Measurements from ENCODE around the gene OR5I1. TPM values are rescaled to one million over a fixed set of nuclear protein-coding genes. Genes with fewer than 3 reads are reported as not detected.
"Not testable (repeated sequence)": the region's sequence is repeated elsewhere in the genome, so short reads cannot be mapped to it uniquely, and the experiment has no call there.

Gene OR5I1
- total and polyA plus RNA-seq, 8 donors: not detected

- no peak overlapping the region for H3K4me3 ChIP-seq
- no peak overlapping the region for H3K27ac ChIP-seq
- peaks cover 0 to 4% (median 0%) of the 10 kb centered on the region in 4 donors for H3K27me3 ChIP-seq
- DNase-seq (no peak), ATAC-seq (no peak), FAIRE-seq (no peak)
- no peaks in the 10 kb centered on the region for H3K9me3 ChIP-seq
- no peaks in the 10 kb centered on the region for H3K36me3 ChIP-seq
- intact Hi-C loops (cut with DNase I): no loop called here
- TF ChIP-seq, protein P1, sequence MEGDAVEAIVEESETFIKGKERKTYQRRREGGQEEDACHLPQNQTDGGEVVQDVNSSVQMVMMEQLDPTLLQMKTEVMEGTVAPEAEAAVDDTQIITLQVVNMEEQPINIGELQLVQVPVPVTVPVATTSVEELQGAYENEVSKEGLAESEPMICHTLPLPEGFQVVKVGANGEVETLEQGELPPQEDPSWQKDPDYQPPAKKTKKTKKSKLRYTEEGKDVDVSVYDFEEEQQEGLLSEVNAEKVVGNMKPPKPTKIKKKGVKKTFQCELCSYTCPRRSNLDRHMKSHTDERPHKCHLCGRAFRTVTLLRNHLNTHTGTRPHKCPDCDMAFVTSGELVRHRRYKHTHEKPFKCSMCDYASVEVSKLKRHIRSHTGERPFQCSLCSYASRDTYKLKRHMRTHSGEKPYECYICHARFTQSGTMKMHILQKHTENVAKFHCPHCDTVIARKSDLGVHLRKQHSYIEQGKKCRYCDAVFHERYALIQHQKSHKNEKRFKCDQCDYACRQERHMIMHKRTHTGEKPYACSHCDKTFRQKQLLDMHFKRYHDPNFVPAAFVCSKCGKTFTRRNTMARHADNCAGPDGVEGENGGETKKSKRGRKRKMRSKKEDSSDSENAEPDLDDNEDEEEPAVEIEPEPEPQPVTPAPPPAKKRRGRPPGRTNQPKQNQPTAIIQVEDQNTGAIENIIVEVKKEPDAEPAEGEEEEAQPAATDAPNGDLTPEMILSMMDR (IDR thresholded peaks at IDR 0.05): no peak
- WGBS, 2 donors: 23 to 24% methylated on average over 2 of the region's 2 CpGs
- H3K4me1 ChIP-seq: no peaks in the 10 kb centered on the region
These were observed 33.9 kb downstream of the OR5I1 start for GRCh38 chr11:55902308-55902707.

- Histone ChIP-seq H3K27me3 (no peaks in the 10 kb centered on the region), H3K9me3 (no peaks in the 10 kb centered on the region), H3K4me3 (no peak overlapping the region), H3K27ac (no peak overlapping the region), H3K36me3 (no peaks in the 10 kb centered on the region), H3K4me1 (no peaks in the 10 kb centered on the region)
- 44 to 46% methylated on average over 8 of the region's 8 CpGs for WGBS, 2 donors
- no peak for ATAC-seq
- no peak for DNase-seq
- FAIRE-seq: no peak
- TF ChIP-seq, protein P1 (IDR thresholded peaks at IDR 0.05): no peak
- intact Hi-C loops (cut with DNase I): no loop called here
These were observed 41.0 kb downstream of the OR5I1 start for GRCh38 chr11:55895216-55895615.

GRCh38 chr11:55885481-55885880, 50.7 kb downstream of the OR5I1 start:
- WGBS, 2 donors: 69 to 79% methylated on average over 9 of the region's 9 CpGs
- intact Hi-C loops (cut with DNase I); FAIRE-seq: not testable (repeated sequence)

More at GRCh38 chr11:55885481-55885880, 50.7 kb downstream of the OR5I1 start:
- not testable (repeated sequence) for H3K36me3 ChIP-seq, ATAC-seq, H3K4me1 ChIP-seq, DNase-seq, H3K27ac ChIP-seq, H3K9me3 ChIP-seq, H3K27me3 ChIP-seq, H3K4me3 ChIP-seq

Other genes with a start within 250 kb of the OR5I1 start
- not detected for gene OR5D13, start 163.0 kb downstream of the OR5I1 start, total RNA-seq
- not detected for gene OR5D13, start 163.0 kb downstream of the OR5I1 start, polyA plus RNA-seq
- gene OR5D14, start 140.8 kb downstream of the OR5I1 start, total RNA-seq: not detected
- not detected for gene OR5D14, start 140.8 kb downstream of the OR5I1 start, polyA plus RNA-seq
- not detected for gene OR5L1, start 125.0 kb downstream of the OR5I1 start, total RNA-seq
- not detected for gene OR5L1, start 125.0 kb downstream of the OR5I1 start, polyA plus RNA-seq
- not detected for gene OR5D18, start 116.8 kb downstream of the OR5I1 start, total RNA-seq
- not detected for gene OR5D18, start 116.8 kb downstream of the OR5I1 start, polyA plus RNA-seq
- gene OR5L2, start 109.2 kb downstream of the OR5I1 start, total RNA-seq: not detected
- gene OR5L2, start 109.2 kb downstream of the OR5I1 start, polyA plus RNA-seq: not detected
- not detected for gene OR5D16, start 97.6 kb downstream of the OR5I1 start, total RNA-seq
- gene OR5D16, start 97.6 kb downstream of the OR5I1 start, polyA plus RNA-seq: not detected
- not detected for gene TRIM51, start 53.1 kb downstream of the OR5I1 start, total RNA-seq
- gene TRIM51, start 53.1 kb downstream of the OR5I1 start, polyA plus RNA-seq: not detected
- gene OR5W2, start 21.8 kb downstream of the OR5I1 start, total RNA-seq: not detected
- gene OR5W2, start 21.8 kb downstream of the OR5I1 start, polyA plus RNA-seq: not detected
- not detected for gene OR10AG1, start 33.5 kb upstream of the OR5I1 start, total RNA-seq
- gene OR10AG1, start 33.5 kb upstream of the OR5I1 start, polyA plus RNA-seq: not detected
- gene OR5F1, start 58.2 kb upstream of the OR5I1 start, total RNA-seq: not detected
- gene OR5F1, start 58.2 kb upstream of the OR5I1 start, polyA plus RNA-seq: not detected
- not detected for gene OR5AS1, start 91.3 kb upstream of the OR5I1 start, total RNA-seq
- gene OR5AS1, start 91.3 kb upstream of the OR5I1 start, polyA plus RNA-seq: not detected
- not detected for gene OR8I2, start 156.9 kb upstream of the OR5I1 start, total RNA-seq
- gene OR8I2, start 156.9 kb upstream of the OR5I1 start, polyA plus RNA-seq: not detected
- gene OR8H2, start 167.3 kb upstream of the OR5I1 start, total RNA-seq: not detected
- gene OR8H2, start 167.3 kb upstream of the OR5I1 start, polyA plus RNA-seq: not detected
- not detected for gene OR8H3, start 186.0 kb upstream of the OR5I1 start, total RNA-seq
- not detected for gene OR8H3, start 186.0 kb upstream of the OR5I1 start, polyA plus RNA-seq
- not detected for gene OR8J3, start 203.8 kb upstream of the OR5I1 start, total RNA-seq
- not detected for gene OR8J3, start 203.8 kb upstream of the OR5I1 start, polyA plus RNA-seq
- gene OR8K5, start 223.9 kb upstream of the OR5I1 start, total RNA-seq: not detected
- not detected for gene OR8K5, start 223.9 kb upstream of the OR5I1 start, polyA plus RNA-seq
- not detected for gene OR5J2, start 240.2 kb upstream of the OR5I1 start, total RNA-seq
- not detected for gene OR5J2, start 240.2 kb upstream of the OR5I1 start, polyA plus RNA-seq

Data from pancreas (tissue), 10 donors.